Fibroblast of the conjunctiva (primary cell): ENCODE measurements around the gene SLC2A5.
"Not testable (repeated sequence)": the region's sequence is repeated elsewhere in the genome, so short reads cannot be mapped to it uniquely, and the experiment has no call there.

Experiments used
- DNase-seq: peaks from one replicate; pipeline ENCODE4 v3.0.0-alpha.2; 2010; ENCODE audit warnings: low read depth

The SLC2A5 gene

GRCh38 chr1:9069326-9070100 lies at the start of gene SLC2A5:
Gene SLC2A5, minus strand, starts transcription at chr1:9069635. Its CDS starts 99 bp downstream, at chr1:9069536.
- DNase-seq, result no peak

DNA sequence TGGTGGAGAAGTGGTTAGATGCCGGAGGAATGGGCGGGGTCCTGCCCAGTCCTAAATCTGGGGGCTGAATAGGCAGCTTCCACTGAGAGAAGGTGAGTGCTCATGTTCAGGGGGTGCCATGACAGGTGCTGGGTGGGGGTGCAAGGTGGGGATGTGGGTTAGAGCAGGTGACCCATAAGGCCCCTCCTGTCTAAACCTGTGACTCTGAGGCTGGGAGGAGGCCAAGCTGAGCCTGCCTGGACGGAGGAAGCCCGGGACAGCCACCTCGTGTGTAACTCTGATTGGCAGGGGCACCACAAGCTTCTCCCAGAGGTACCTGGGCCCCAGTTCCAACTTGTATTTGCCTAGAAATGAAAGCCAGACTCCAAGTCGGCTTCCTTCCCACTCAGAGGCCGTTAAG lies 48.8 kb upstream of the SLC2A5 start:
- DNase-seq, result no peak

DNA sequence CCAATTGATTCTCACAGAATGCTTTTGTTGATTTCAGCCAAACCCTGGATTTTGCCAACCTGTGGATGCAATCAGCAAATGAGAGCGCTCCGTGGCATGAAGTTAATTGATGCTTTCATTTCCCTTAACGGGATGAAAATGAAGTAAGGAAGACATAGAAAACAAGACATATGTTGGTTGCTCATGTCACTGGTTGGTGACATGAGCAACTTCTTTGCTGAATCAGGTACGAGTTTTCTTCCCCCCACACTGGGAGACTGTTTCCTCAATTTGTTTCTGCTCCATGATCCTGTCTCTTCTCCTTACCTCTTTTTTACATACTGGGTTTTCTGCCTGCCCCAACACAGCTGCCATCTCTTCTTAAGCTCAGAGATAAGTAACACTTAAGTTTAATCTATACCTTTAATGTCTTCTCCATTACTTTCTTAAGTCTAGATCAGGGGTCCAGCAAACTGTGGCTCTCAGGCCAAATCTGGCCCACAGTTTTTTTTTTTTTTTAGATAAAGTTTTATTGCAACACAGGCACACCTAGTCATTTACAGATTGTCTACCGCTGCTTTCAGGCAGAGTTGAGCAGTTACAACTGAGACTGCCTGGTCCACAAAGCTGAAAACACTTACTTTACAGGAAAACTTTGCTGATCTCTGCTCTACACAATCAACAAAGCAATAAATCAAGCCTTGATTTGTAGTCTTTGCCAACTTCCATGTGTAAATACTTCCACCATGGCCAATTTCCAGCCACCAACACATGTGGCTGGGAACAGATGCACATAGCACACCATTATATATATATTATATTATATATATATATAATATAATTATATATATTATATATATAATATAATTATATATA lies 46.1 kb upstream of the SLC2A5 start:
- no peak for DNase-seq

GRCh38 chr1:9112961-9113880 lies 43.8 kb upstream of the SLC2A5 start:
- DNase-seq, result no peak

- no peak for DNase-seq
Observed at GRCh38 chr1:9111957-9112356, 42.5 kb upstream of the SLC2A5 start.

- no peak for DNase-seq
Observed at GRCh38 chr1:9111357-9111691, 41.9 kb upstream of the SLC2A5 start.

GRCh38 chr1:9110669-9111356 lies 41.4 kb upstream of the SLC2A5 start:
- peak; percentile 87 for DNase-seq

- DNase-seq, result no peak
Observed at GRCh38 chr1:9108056-9108665, 38.7 kb upstream of the SLC2A5 start.

- no peak for DNase-seq
Observed at GRCh38 chr1:9107136-9107535, 37.7 kb upstream of the SLC2A5 start.

DNA sequence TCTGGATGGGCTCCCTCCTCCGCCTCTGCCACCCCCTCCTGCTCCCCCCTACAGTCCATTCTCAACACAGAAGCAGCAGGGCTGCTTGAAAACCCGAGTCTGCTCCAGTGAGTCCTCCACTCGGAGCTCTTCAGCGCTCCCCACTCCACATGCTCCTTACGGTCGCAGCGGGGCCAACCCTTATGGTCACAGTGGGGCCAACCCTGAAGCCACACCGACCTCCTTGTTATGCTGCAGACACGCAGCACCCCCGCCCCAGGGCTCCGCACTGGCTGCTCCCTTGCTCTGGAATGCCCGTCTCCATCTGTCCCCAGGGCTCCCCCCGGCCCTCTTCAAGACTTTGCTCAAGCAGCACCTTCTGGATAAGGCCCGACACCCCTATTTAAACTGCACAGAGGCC lies 36.9 kb upstream of the SLC2A5 start:
- no peak for DNase-seq

- DNase-seq, result no peak
Observed at GRCh38 chr1:9105336-9105867, 36.0 kb upstream of the SLC2A5 start.

DNA sequence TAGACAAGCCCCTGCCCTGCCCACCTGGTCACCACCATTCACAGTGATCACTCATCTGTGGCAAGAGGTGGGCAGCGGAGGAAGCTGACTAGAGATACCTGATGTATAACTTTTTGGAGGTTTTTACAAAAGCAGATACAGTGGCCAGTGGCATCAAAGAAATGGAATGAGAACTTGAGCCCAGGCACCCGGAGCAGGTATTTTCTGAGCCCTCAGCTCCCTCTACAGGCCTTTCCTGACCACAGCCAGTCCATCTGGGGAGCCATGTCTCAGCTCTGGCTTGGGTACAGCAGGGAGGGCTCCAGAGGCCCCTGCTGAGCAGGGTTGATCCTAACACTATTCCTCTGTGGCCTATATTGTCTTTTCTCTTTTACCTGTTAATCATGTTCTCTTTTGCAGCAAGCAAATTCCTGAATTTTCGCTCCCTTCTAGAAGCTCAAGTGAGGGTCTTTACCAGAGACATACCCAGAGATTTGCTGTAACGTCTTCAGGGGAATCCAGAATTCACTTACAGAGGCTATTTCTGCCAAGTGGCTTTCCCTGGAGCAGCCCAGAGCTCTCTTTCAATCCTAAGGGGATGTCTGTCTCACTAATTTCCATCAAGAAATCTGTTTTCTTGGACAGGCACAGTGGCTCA lies 32.2 kb upstream of the SLC2A5 start:
- peak; percentile 46 for DNase-seq

- DNase-seq, result no peak
Observed at GRCh38 chr1:9100471-9101043, 31.1 kb upstream of the SLC2A5 start.

DNA sequence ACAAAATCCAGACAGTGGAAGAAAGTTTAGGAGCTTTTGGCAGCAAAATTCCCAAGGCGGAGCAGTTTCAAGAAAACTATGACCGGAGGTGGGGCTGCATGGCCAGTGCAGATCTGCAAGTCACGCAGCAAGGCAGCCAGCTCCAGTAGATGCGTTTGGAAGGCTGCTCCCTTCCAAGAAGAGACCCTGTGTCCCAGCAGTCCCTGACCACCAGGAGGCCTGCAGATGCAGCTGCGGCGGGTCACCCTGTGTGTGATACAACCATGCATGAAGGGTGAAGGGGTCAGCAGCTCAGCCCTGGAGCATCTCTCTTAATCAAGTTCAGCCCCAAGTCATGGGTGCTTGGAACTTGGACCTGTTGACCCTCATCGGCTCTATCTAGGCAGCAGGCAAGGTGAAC lies 30.1 kb upstream of the SLC2A5 start:
- DNase-seq, result no peak

GRCh38 chr1:9097947-9098705 lies 28.7 kb upstream of the SLC2A5 start:
- DNase-seq, result no peak

DNA sequence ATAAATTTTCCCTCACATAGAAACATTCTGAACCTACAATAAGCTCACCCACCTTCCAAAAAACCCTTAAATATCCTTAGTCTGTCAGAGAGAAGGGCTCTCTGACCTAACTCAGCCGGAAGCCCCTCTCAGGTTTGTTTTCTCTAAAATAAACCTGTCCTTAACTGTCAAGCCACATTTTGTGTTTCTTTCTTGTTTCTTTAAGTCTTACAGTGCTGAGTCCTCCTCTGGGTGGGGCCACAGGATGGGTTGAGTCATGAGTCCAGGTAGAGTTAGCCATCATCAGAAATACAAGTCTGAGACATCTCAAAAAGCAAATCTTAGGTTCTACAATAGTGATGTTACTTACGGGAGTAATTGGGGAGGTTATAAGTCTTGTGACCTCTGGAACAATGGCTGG lies 26.4 kb upstream of the SLC2A5 start:
- DNase-seq, result no peak

DNA sequence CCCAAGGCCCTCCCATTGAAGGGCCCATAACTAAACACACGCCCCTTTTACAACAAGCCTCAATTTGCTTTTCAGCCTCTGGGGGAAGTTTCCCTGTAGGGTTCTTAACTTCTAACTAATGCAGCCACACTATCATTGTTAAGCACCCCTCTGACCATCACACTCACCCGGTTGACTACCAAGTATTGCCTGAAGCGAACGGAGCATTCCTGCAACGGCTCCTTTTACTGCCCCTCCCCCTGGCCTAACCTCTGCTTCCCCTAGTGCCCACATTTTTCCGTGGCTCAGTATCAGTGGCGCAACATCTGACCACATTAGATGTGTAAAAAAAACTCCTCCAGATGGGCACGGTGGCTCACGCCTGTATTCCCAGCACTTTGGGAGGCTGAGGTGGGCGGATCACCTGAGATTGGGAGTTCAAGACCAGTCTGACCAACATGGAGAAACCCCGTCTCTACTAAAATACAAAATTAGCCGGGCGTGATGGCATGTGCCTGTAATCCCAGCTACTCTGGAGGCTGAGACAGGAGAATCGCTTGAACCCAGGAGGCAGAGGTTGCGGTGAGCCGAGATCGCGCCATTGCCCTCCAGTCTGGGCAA lies 24.7 kb upstream of the SLC2A5 start:
- not testable (repeated sequence) for DNase-seq

- DNase-seq, result no peak
Observed at GRCh38 chr1:9093581-9093980, 24.1 kb upstream of the SLC2A5 start.

GRCh38 chr1:9093091-9093490 lies 23.7 kb upstream of the SLC2A5 start:
- no peak for DNase-seq
